Measurements from ENCODE around the gene BRME1.
"Not testable (repeated sequence)": the region's sequence is repeated elsewhere in the genome, so short reads cannot be mapped to it uniquely, and the experiment has no call there.

DNA sequence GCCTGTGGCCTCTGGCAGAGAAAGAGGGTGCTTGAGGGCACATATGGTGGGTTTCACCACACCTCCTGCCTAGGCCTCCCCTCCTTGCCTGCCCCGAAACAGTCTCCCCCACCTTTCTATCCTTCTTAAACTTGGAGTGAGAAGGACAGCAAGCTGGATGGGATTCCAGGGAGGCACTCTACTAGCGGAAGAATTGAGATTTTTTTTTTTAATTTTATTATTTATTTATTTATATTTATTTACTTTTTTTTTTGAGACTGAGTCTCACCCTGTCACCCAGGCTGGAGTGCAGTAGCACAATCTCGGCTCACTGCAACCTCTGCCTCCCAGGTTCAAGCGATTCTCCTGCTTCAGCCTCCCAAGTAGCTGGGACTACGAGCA lies 54.2 kb downstream of the BRME1 start:
- not testable (repeated sequence) for TF ChIP-seq CTCF (conservative IDR thresholded peaks at IDR 0.05; ENCODE audit: low read length); EZH2phosphoT487 (IDR thresholded peaks at IDR 0.05; ENCODE audit: borderline replicate concordance)

Measured in Loucy (cell line).